PC-9 (cell line): ENCODE measurements around the gene SFMBT2.

ENCODE experiments used
- CTCF ChIP-seq: fragments of 200-600 bp; sonication (generic); conservative IDR thresholded peaks from 2 replicates; pipeline ENCODE4 v1.6.1; 2017; ENCODE audit warnings: mixed run types, antibody characterized with exemption, mild to moderate bottlenecking, moderate library complexity
- EZH2 ChIP-seq: fragments of 200-600 bp; sonication (generic); IDR thresholded peaks from 2 replicates; pipeline ENCODE4 v1.8.0; 2017; ENCODE audit warnings: antibody characterized with exemption, low read depth

- no peak for TF ChIP-seq CTCF
- no peak for TF ChIP-seq EZH2
These were observed 249.2 kb downstream of the SFMBT2 start for GRCh38 chr10:7161484-7162250.
